ENCODE measurements around the gene UBE2K.

DNA sequence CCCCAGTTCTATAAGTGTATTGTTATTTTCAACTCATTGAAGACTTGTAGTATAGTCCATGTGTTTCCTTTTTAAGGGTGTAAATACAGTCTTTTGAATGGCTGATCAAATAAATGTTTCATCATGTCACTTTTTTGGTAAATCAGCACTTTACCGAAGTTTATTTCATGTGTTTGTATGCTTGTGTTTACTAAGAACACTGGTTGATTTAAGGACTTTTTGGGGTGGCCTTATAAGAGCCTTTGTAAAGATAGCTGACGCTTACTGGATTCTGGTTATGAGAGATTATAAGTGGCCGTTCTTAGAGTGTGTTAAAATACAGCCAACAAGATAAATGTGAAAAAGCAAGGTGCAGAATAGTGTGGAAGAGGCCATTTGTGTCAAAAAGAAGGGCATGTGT is 2.6 kb downstream of the UBE2K start:
- TF ChIP-seq, protein P1, sequence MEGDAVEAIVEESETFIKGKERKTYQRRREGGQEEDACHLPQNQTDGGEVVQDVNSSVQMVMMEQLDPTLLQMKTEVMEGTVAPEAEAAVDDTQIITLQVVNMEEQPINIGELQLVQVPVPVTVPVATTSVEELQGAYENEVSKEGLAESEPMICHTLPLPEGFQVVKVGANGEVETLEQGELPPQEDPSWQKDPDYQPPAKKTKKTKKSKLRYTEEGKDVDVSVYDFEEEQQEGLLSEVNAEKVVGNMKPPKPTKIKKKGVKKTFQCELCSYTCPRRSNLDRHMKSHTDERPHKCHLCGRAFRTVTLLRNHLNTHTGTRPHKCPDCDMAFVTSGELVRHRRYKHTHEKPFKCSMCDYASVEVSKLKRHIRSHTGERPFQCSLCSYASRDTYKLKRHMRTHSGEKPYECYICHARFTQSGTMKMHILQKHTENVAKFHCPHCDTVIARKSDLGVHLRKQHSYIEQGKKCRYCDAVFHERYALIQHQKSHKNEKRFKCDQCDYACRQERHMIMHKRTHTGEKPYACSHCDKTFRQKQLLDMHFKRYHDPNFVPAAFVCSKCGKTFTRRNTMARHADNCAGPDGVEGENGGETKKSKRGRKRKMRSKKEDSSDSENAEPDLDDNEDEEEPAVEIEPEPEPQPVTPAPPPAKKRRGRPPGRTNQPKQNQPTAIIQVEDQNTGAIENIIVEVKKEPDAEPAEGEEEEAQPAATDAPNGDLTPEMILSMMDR (IDR thresholded peaks at IDR 0.05) = no peak
- no peak for TF ChIP-seq EP300 (IDR thresholded peaks at IDR 0.05)
- TF ChIP-seq POLR2A (IDR thresholded peaks at IDR 0.05) = no peak
